Esophagus muscularis mucosa (tissue), 4 donors: Measurements from ENCODE around the gene CLCN6. TPM values are rescaled to one million over a fixed set of nuclear protein-coding genes. Genes with fewer than 3 reads are reported as not detected.

Experiments used
- DNase-seq: peaks from one replicate; pipeline ENCODE4 v3.0.0-alpha.2; 2017; ENCODE audit errors: extremely low spot score
- H3K27ac ChIP-seq, 4 donors: fragments of 200-600 bp; sonication (generic); replicated peaks in 1 of 4; 1 replicate in 3 of 4; 2 replicates in 1 of 4; pipeline ENCODE4 v1.5.1; 2016 to 2019; ENCODE audit warnings: mild to moderate bottlenecking in 1 of 4
- H3K27me3 ChIP-seq, 4 donors: fragments of 200-600 bp; sonication (generic); one replicate each; pipeline versions ENCODE4 v1.5.1 to v1.6.0; 2016 to 2019
- H3K36me3 ChIP-seq, 4 donors: fragments of 200-600 bp; sonication (generic); one replicate each; pipeline ENCODE4 v1.5.1; 2016 to 2019
- H3K4me1 ChIP-seq, 4 donors: fragments of 200-600 bp; sonication (generic); one replicate each; pipeline ENCODE4 v1.5.1; 2016 to 2019
- H3K4me3 ChIP-seq, 4 donors: fragments of 200-600 bp; sonication (generic); 1 replicate in 2 of 4; 2 replicates in 2 of 4; pipeline ENCODE4 v1.5.1; 2016 to 2019; ENCODE audit warnings: mild to moderate bottlenecking in 4 of 4, moderate library complexity in 1 of 4
- H3K9me3 ChIP-seq, 4 donors: fragments of 200-600 bp; sonication (generic); 1 replicate in 3 of 4; 2 replicates in 1 of 4; pipeline ENCODE4 v1.5.1; 2016 to 2019
- CTCF ChIP-seq, 3 experiments: fragments of 200-600 bp in 2 of 3; fragments of 450-650 bp in 1 of 3; sonication (generic) in 2 of 3; IDR thresholded peaks; one replicate each; pipeline ENCODE4 v1.5.1; 2017 to 2019; ENCODE audit warnings: antibody characterized with exemption in 3 of 3, mild to moderate bottlenecking in 2 of 3, moderate library complexity in 1 of 3
- EP300 ChIP-seq: sonication (generic); formaldehyde crosslinking; IDR thresholded peaks from one replicate; pipeline ENCODE4 v1.6.1; 2017; ENCODE audit warnings: antibody characterized with exemption
- POLR2A ChIP-seq: fragments of 450-650 bp; IDR thresholded peaks from one replicate; pipeline ENCODE4 v1.6.1; 2017; ENCODE audit warnings: antibody characterized with exemption, moderate library complexity, mild to moderate bottlenecking, low read depth
- POLR2AphosphoS5 ChIP-seq, 2 donors: sonication (generic); formaldehyde crosslinking; IDR thresholded peaks; one replicate each; pipeline ENCODE4 v1.6.1; 2017; ENCODE audit warnings: antibody characterized with exemption in 2 of 2
- WGBS: methylation state at CpG from one replicate; pipeline ENCODE4 v1.1.5; 2018; 5-methylcytosine and 5-hydroxymethylcytosine counted together
- intact Hi-C: fragments of 100-400 bp; cut with DNase I; formaldehyde crosslinking; loops from one replicate; pipeline ENCODE4 v1.15.1; 2023
- total RNA-seq, 4 donors: library from RNA; depleted of rRNA; stranded (reverse); fragments of >200 nt; gene quantifications; one replicate each; pipeline versions ENCODE4 v1.1.0 to v1.2.1, GENCODE V29; 2016

CLCN6 gene
- total RNA-seq: 10 to 100 TPM; 12.5 to 19.7 (median 15.5) TPM

- peak; percentile 100 for DNase-seq
- WGBS: 0% methylated on average over 13 of the region's 72 CpGs
- no peaks in the 10 kb centered on the region for H3K27me3 ChIP-seq
- H3K27ac ChIP-seq: peak within 1 kb of the TSS; percentile 95 to 99 (median 98)
- intact Hi-C loops: loop anchor here (5.0 kb wide), 1 partner anchor 148 kb away; no protein-coding TSS in a partner anchor
- TF ChIP-seq CTCF (IDR thresholded peaks at IDR 0.05): peak in 2 of 3 experiments; percentile 2 to 8
- TF ChIP-seq POLR2A: peak; percentile 85
- TF ChIP-seq POLR2AphosphoS5 (IDR thresholded peaks at IDR 0.05): peak; percentile 98 to 99
- TF ChIP-seq EP300: peak; percentile 14
- H3K4me3 ChIP-seq: peak within 1 kb of the TSS; percentile 66 to 90 (median 74)
- no peaks in the 10 kb centered on the region for H3K9me3 ChIP-seq
- peaks cover 13 to 38% (median 16%) of the 10 kb centered on the region in 4 donors for H3K36me3 ChIP-seq
- peaks cover 42 to 78% (median 75%) of the 10 kb centered on the region in 4 donors for H3K4me1 ChIP-seq
Observed at GRCh38 chr1:11805422-11806306, at the start of gene CLCN6, which contains the start of gene MTHFR. Gene CLCN6 (plus strand): TSS chr1:11806191. CDS start chr1:11806263, 72 bp downstream. Gene MTHFR (minus strand): TSS chr1:11805964. CDS start chr1:11803116, 2,848 bp downstream.

- Histone ChIP-seq H3K9me3 (no peaks in the 10 kb centered on the region), H3K27ac (no peak overlapping the region), H3K36me3 (no peaks in the 10 kb centered on the region), H3K4me3 (no peak overlapping the region), H3K4me1 (peaks cover 2 to 4% (median 3%) of the 10 kb centered on the region in 4 donors), H3K27me3 (peaks cover 0 to 35% (median 9%) of the 10 kb centered on the region in 4 donors)
- no peak for TF ChIP-seq EP300
- no peak for TF ChIP-seq POLR2AphosphoS5 (IDR thresholded peaks at IDR 0.05)
- TF ChIP-seq POLR2A: no peak
- no peak for DNase-seq
- intact Hi-C loops: no loop called here
- whole genome bisulfite sequencing: 76% methylated on average over 1 of the region's 1 CpG
Observed at GRCh38 chr1:11757047-11757446, 48.9 kb upstream of the CLCN6 start.

GRCh38 chr1:11759791-11760190 lies 46.2 kb upstream of the CLCN6 start:
- no peak for TF ChIP-seq POLR2A
- no peak for TF ChIP-seq CTCF (IDR thresholded peaks at IDR 0.05)
- no peak for TF ChIP-seq EP300
- no peak for TF ChIP-seq POLR2AphosphoS5 (IDR thresholded peaks at IDR 0.05)
- no peaks in the 10 kb centered on the region for H3K36me3 ChIP-seq
- no peak for DNase-seq
- H3K4me1 ChIP-seq: peaks cover 4 to 8% (median 6%) of the 10 kb centered on the region in 4 donors
- no peaks in the 10 kb centered on the region for H3K9me3 ChIP-seq
- H3K27ac ChIP-seq: no peak overlapping the region
- WGBS: 90% methylated on average over 4 of the region's 4 CpGs
- intact Hi-C loops: no loop called here
- peaks cover 0 to 50% (median 12%) of the 10 kb centered on the region in 4 donors for H3K27me3 ChIP-seq
- H3K4me3 ChIP-seq: no peak overlapping the region

- 86% methylated on average over 6 of the region's 6 CpGs for WGBS
- H3K36me3 ChIP-seq: no peaks in the 10 kb centered on the region
- no peak for TF ChIP-seq EP300
- no peak for TF ChIP-seq CTCF (IDR thresholded peaks at IDR 0.05)
- no peak for TF ChIP-seq POLR2A
- no peak for TF ChIP-seq POLR2AphosphoS5 (IDR thresholded peaks at IDR 0.05)
- DNase-seq: no peak
- peaks cover 0 to 53% (median 10%) of the 10 kb centered on the region in 4 donors for H3K27me3 ChIP-seq
- intact Hi-C loops: no loop called here
- H3K27ac ChIP-seq: no peak overlapping the region
- H3K4me3 ChIP-seq: no peak overlapping the region
- no peaks in the 10 kb centered on the region for H3K9me3 ChIP-seq
- peaks cover 4 to 8% (median 6%) of the 10 kb centered on the region in 4 donors for H3K4me1 ChIP-seq
Observed at GRCh38 chr1:11761285-11761684, 44.7 kb upstream of the CLCN6 start.

GRCh38 chr1:11761988-11762406 lies 44.0 kb upstream of the CLCN6 start, which contains the start of gene C1orf167:
Gene C1orf167 (plus strand): TSS chr1:11762193. CDS start chr1:11764401, 2,208 bp downstream.
- TF ChIP-seq EP300 (no peak), CTCF (IDR thresholded peaks at IDR 0.05) (no peak), POLR2AphosphoS5 (IDR thresholded peaks at IDR 0.05) (no peak), POLR2A (no peak)
- DNase-seq: no peak
- Histone ChIP-seq H3K4me1 (peaks cover 4 to 8% (median 6%) of the 10 kb centered on the region in 4 donors), H3K9me3 (no peaks in the 10 kb centered on the region), H3K27me3 (peaks cover 0 to 60% (median 10%) of the 10 kb centered on the region in 4 donors), H3K4me3 (peak within 1 kb of the TSS in 3 of 4 donors; percentile 9 to 16 (median 15)), H3K36me3 (no peaks in the 10 kb centered on the region), H3K27ac (no peak within 1 kb of the TSS)
- WGBS: 2% methylated on average over 17 of the region's 29 CpGs
- intact Hi-C loops: no loop called here
